Left cardiac atrium (tissue), 4 donors: ENCODE data around the gene EHBP1. TPM values are rescaled to one million over a fixed set of nuclear protein-coding genes. Genes with fewer than 3 reads are reported as not detected.

Source experiments
- ATAC-seq, 2 donors: fragments of 200-7000 bp; cut with Tn5 transposase; one replicate each; pipeline ENCODE4 v1.9.1; 2020; ENCODE audit warnings: mild to moderate bottlenecking in 2 of 2, moderate library complexity in 2 of 2
- DNase-seq: peaks from one replicate; pipeline ENCODE4 v3.0.0-alpha.2; 2020
- intact Hi-C, 2 donors: fragments of 100-400 bp; cut with DNase I; formaldehyde crosslinking; loops; one replicate each; pipeline versions ENCODE4 v1.14.1 to v1.15.1; 2022 to 2023
- total RNA-seq, 2 donors: library from RNA; stranded (reverse); fragmentation: NEBNext Ultra II Directional; extraction: Animal tissue kit (Norgen Biotek cat#: 25700); gene quantifications; one replicate each; pipeline ENCODE4 v1.2.1, GENCODE V29; 2021
- donor health status: DM: no; HTN: yes; CAD: no.
- donor health status: DM: no; HTN: yes; CAD: no; lungs with severe emphysema.
- donor health status: DM: yes; HTN: yes; CAD: no.
- donor health status: Dilated cardiomyopathy.

Gene EHBP1
- total RNA-seq, 2 donors from 2014 or later: 34.0 to 41.9 TPM

DNA sequence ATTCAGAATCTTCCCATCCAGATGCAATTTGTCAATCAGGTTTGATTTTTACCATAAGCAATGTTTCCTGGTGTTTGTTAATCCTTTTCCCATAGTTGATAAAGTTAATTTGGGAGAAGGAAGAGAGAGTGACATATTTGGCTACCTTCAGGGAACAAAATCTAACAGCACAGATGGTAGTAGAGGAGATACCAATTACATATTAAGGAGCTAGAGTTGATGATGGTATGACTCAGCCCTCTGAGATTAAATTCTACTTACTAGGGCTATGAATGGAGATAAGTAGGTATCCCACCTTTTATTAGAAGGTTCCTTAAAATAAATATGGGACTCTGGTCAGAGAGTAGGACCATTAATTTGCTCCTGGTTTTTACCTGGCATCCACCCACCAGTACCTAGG, 139.7 kb downstream of the EHBP1 start:
- no peak for DNase-seq
- intact Hi-C loops: no loop called here
- ATAC-seq: no peak

DNA sequence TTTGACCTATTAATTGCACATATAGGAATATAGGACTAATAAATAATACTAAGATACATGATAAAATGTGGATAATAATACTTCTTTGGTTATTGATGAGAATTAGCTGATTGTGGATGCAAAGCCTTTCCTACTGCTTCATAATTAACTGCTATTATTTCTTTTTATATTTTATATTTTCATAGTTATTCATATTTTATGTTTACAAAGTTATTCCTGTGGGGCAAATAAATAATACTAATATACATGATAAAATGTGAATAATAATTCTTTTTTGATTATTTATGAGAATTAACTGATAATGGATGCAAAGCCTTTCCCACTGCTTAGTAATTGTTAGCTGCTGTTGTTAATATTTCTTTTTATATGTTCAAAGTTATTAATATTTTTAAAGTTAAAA, 146.7 kb downstream of the EHBP1 start:
- no peak for DNase-seq
- no peak for ATAC-seq
- intact Hi-C loops: no loop called here

DNA sequence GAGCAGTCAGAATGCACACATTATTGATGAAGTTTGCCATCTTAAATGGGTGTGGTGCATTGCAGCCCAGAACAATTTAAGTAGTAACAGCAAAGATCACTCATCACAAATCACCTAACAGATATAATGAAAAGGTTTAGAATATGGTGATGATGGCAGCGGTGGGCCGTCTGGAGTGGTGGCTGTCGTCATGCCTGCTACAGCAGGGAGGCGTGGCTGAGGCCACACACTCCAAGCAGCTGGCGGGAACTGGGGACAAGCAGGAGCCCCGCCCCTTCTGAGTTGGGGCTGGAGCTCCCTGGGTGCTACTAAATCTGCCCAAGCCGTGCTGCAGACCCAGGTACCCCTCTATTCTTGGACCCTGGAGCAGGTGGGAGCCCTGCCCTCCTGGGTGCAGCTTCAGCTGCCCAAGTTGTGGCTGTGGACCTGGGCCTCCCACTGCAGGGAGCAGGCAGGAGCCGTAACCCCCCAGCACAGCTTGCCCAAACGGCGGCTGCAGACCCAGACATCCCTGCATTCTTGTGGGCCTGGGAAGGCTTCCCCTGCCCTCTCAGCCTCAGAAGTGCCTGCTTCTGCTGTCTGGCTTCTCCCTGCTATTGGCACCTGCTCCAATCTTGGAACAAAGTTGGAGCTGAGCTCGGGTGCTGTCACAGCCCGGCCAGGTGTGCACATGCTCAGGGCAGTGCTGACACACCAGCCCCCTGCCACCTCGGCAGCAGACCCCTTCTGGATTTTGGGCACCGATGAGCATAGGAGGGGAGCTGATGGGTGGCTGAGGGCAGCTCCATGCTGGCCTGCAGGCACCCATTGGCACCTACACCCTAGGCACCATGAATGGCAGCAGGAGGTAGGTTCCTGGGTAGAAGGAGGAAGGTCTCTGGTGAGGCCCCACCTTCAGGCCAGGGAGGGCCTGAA, 149.3 kb downstream of the EHBP1 start:
- DNase-seq (no peak), ATAC-seq (no peak)
- intact Hi-C loops: no loop called here

DNA sequence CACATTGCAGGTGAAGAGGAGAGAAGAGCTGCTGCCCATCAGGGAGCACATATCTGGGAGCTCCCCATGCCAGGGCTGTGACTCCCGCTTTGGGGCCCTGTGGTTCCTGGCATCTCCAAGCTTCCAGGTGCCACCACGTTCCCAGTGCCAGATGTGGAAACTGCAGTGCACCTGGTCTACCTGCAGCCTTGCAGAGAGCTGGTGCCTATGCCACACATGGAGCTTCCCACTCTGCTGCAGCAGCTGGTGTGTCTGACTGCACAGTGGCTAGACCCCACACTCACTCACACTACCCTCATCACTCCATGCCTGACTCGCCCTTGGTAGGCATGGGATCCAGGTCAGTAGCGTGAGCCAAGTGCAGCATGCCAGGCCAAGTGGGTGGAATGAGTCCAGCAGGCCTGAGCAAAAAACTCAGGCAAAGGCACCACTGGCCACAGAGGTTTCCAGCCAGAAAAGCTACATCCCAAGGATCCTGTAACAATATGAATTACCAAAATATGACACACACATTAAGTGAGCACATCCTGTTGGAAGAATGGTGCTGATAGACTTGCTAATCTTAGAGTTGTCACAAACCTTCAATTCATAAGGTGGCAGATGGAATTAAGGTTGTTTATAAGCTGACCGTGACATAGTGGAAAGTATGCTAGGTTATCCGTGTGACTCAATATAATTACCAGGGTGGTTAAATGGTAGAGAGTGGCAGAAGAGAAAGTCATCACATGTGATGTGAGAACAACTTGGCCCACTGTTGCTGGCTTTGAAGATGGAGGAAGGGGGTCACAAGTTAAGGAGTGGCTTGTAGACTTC, 150.9 kb downstream of the EHBP1 start:
- intact Hi-C loops: no loop called here
- peak; percentile 59 to 65 for ATAC-seq
- no peak for DNase-seq

DNA sequence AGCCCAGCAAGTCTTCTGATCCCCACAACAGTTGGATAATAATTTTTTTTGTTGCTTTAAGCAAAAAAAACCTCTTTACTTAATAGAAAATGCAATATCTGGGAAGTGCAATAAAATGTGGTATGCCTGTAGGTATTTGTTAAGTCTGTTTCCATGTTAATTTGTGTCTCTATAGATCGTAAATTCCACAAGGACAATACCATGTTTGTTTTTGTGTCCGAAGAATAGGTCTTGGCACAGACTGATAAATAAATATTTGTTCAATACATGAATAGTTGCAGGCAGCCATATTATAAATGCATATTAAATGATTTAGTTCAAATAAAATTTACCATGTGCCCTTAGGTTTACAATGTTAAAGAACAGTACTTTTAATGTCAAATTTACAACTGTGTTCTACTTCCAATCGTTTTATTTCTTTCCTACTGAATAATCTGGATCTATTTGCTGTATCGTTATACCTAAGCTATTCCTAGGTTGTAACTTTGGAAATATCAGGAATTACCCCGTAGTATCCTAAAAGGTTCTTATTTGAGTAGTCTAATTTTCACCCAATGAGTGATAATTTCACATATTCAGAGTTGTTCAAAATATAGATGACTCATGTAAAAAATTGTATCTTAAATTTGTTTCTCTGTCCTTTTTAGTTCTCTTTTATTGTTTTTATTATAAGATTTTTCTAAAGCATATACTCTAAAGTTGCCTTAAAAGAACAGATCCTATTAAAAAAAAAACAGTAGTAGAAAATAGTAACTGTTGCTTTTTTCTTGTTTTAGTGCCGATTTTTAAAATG, 151.8 kb downstream of the EHBP1 start:
- ATAC-seq (no peak), DNase-seq (no peak)
- intact Hi-C loops: no loop called here

DNA sequence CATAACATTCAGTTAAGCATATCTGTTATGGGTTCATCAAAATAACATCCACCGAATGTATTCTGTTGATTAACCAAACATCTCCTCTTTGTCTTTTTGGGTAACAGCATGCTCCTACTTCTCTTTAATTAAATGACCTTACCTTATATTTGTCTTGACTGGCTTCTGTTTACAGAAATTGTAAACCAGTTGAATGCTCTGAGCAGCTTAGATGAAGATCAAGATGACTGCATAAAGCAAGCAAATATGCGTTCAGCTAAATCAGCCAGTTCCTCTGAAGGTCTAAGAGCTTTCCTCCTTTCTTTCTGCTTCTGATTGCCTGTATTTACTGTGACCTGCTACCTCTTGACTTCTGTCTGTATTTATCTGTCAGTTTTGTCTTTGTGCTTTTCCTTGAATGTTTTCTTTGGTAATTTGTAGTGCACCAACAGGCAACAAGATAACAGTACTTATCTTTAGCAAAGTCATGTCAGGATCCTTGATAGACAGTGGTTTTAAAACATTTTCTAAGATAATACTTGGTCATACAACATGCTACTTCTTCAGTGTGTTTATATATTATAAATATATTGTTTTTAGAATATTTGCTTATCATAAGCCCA, 152.8 kb downstream of the EHBP1 start:
- no peak for DNase-seq
- no peak for ATAC-seq
- intact Hi-C loops: no loop called here

DNA sequence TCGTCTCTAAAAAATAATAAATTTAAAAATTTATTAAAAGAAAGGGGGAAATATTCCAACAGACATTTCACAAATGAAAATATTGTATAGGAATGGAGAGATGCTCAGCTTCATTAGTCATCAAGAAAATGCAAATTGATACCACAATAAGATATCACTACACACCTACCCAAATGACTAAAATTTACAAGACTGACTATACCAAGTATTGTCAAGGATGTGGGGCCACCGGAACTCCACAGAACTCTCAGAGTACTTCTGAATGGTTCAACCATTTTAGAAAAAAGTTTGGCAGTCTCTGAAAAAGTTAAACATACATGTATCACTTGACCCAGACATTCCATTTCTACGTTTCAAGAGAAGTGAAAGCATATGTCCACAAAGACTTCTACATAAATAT, 163.4 kb downstream of the EHBP1 start:
- no peak for ATAC-seq

DNA sequence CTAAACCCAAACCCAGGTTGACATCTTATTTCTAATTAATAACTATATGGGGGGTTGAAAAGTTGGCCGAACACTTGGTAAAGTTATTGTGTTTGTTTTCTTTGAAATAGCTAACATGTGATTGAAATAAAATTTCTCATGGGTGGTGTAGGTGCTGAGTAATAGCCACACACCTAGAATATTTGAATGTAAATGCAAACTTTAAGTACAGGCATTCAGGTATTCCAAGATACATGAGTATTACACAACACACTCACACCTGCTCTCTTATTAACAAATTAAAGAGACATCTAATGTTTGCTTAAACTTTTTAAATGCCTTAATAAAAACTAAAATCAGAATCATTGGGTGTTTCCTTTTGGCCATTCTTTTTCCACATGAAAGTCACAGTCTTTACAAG, 165.5 kb downstream of the EHBP1 start:
- intact Hi-C loops: no loop called here

More for the DNA sequence above, 163.4 kb downstream of the EHBP1 start:
- no peak for DNase-seq
- intact Hi-C loops: no loop called here

DNA sequence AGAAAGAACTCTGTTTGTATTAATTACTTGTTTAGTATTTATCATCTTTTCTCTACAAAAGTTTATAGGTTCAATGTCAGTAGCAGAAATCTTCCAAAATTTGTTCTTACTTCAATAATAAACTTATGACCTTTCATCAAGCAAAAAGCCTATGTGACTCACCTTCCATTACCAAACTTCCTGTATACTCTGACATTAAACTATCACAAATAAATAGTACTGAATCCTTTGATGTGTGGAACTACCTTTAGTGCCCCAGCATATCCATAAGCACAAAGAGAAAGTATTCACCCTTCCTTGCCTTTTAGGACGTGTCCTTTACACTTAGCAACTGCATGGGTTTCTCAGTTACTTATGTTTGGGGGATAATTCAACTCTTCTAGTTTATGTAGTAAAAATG, 166.0 kb downstream of the EHBP1 start:
- intact Hi-C loops: no loop called here
- ATAC-seq (no peak), DNase-seq (no peak)

More for the DNA sequence above, 165.5 kb downstream of the EHBP1 start:
- DNase-seq: no peak
- no peak for ATAC-seq

DNA sequence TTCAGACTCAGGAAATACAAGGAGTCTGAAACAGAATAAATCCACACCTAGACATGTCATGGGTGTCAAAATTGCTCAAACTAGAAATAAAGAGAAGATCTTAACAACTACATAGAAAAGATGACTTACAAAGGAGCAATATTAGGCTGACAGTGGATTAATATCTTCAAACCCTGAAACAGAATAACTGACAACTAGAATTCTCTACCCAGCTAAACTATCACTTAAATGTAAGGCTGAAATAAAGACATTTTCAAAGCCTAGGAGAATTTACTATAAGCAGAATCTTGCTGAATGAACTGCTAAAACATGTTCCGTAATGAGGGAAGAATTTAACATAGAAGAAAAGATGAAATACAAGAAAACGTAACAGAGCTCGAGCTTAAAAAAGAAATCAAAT, 168.1 kb downstream of the EHBP1 start:
- DNase-seq: no peak
- ATAC-seq: no peak
- intact Hi-C loops: no loop called here

DNA sequence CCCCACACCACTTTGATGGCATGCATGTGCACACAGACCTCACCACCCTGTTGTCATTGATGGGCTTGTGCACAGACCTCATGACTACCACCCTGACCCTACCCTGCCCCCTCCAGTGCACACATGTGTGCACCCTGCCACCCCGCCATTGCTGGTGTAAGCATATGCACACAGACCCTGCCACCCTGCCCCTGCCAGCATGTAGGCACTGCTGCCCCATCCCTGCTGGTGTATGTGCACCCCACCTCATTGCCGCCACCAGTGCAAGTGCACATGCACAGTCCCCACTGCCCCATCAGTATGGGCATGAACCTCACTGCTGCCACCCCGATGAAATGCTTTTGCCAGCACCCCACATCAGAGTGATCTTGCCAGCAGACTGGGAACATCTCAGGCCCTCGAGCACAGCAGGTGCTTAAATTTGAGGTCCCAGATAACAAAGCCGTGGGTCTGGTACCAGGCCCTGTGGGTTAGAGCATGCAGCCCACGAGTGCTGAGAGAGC, 169.4 kb downstream of the EHBP1 start:
- DNase-seq (no peak), ATAC-seq (no peak)
- intact Hi-C loops: no loop called here

DNA sequence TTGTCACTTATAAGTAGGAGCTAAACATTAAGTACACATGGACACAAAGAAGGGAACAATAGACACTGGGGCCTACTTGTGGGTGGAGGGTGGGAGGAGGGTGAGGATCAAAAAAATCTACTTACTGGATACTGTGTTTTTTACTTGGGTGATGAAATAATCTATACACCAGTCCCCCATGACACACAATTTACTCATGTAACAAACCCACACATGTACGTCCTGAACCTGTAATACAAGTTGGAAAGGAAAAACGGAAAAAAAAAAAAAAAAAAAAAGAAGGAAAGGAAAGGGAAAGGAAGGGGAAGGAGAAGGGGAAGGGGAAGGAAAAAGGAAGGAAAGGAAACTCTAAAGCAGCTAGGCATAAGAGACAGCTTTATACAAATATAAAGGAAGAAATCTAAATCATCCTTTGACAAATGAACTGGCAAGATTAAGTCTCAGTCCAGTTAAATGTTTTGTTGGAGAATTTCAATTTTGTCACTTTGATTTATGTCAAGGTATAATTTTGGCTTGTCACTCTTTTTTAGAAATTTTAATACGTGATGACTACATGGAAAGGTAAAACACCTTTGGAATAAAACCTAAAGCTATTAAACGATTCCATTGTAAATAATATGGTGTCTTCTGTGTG, 175.8 kb downstream of the EHBP1 start:
- no peak for DNase-seq
- no peak for ATAC-seq

DNA sequence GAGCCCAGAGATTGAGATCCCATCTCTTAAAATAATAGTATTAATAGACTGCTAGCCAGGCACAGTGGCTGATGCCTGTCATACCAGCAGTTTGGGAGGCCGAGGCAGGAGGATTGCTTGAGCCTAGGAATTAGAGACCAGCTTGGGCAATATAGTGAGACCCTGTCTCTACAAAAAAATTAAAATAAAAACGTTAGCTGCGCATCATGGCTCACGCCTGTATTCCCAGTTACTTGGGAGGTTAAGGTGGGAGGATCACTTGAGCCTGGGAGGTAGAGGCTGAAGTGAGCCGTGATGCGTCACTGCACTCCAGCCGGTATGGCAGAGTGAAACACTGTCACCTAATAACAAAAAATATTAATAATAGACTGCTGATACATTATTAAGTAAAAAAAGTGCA, 178.1 kb downstream of the EHBP1 start:
- intact Hi-C loops: no loop called here
- DNase-seq (no peak), ATAC-seq (no peak)

More for the DNA sequence above, 175.8 kb downstream of the EHBP1 start:
- intact Hi-C loops: no loop called here

DNA sequence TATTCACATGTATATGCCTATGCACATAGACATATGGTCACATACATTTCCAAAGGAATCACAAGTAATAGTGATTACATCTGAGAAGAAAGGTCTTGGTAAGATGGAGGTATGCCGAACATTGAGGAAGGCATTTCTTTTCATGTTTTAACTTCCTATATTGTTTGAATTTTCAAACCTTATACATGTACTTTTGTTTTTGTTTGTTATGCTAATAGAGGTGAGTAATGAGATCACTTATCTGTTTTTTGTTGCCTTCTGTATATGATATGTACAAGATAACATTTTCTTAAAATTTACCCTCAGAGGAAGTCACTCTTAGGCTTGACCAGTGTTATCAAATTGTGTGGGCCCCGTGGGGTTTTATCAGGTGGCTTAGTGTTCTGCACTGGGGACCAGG, 178.6 kb downstream of the EHBP1 start:
- intact Hi-C loops: no loop called here
- no peak for DNase-seq

DNA sequence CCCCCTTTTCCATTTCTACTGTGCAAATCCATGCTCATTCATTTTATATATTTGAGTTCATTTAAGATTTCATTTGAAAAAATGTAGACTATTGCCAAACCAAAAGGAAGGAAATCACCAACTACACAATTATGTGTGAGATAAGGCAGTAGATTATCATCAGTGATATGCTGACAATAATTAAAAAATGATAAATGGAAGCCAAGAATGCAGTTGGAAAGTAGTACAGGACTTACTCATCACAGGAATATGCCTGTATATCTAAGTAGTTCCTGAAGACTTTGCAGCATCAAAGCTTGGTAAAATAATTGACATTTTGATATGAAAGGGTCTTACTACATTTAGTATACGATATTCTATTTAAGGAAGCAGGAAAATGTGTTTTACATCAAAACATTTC, 179.0 kb downstream of the EHBP1 start:
- intact Hi-C loops: no loop called here
- ATAC-seq (no peak), DNase-seq (no peak)

More for the DNA sequence above, 178.6 kb downstream of the EHBP1 start:
- ATAC-seq: no peak

DNA sequence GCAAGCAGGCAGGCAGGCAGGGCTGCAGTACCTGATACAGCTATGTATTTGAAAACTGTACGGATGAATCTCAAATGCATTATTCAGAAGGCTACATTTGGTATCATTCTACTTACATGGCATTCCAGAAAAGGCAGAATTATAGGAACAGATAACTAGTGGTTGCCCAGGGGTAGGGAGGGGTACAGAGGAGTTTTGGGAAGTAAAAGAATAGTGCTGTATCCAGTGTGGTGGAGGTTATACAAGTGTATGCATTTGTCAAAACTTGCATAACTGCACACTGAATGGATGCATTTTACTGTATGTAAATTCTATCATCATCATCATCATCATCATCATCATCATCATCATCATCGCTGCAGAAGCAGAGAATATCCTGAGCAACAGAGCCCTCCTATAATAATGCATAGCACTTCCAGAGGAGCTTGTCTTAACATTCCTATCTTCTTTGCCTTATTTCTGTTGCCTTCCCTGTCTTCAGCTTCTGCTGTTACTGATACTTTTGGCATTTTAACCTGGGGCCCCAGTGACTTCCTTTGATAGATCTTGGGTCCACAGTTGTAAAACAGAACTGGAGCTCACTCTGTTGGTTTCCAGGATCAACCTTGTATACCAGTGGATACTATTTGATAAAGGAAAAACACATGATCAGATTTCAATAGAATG, 189.6 kb downstream of the EHBP1 start:
- intact Hi-C loops: no loop called here

DNA sequence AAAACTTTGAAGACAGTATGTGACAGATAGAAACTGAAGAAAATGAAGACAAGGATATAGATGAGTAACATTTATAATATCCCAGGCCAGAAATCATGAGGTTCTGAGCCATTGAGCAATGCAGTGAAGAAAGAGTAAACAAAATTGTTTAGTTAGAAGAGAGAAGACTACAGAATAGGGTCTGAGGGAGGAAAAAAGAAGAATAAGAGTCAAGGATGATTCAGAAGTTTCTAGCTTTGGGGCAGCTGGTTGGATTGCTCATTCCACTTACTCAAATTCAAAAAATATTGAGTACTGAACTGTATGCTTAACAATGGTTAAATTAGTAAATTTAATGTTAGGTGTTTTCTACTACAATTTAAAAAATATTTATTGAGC, 190.1 kb downstream of the EHBP1 start:
- ATAC-seq (no peak), DNase-seq (no peak)
- intact Hi-C loops: no loop called here

More for the DNA sequence above, 189.6 kb downstream of the EHBP1 start:
- DNase-seq (no peak), ATAC-seq (no peak)

DNA sequence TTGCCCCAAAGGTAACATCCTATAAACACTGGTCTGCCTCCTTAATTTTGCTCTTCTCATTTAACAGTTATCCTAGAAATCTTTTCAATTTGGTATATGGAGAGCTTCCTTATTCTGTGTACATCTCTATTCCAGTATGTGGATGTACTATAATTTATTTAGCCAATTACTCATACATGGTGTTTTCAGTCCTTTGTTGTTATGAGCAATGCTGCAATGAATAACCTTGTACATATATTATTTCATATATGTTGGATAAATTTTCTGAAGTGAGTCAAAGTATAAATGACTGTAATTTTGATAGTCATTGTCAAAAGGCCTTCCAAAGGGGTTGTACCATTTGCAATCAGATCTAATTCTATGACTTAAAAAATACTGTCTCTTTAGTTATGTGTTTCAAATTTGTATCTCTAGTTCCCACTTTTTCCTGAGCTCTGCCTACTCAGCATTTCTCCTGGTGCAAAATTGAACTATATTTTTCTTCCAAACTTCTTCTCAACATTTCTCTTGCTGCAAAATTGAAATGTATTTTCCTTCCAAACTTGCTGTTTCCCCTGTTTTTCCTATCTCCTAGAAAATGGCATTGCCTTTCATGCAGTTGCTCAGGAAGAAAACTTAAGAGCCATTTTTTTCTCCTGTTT, 191.8 kb downstream of the EHBP1 start:
- intact Hi-C loops: no loop called here
- no peak for DNase-seq
- ATAC-seq: no peak
